GM19372 (cell line): ENCODE measurements around the gene KIAA1671.

ENCODE experiments used
- ATAC-seq: cut with Tn5 transposase; IDR thresholded peaks from one replicate; pipeline ENCODE4 v1.9.1; 2021; ENCODE audit warnings: mild to moderate bottlenecking, low read depth, moderate library complexity; ENCODE audit not compliant: unreplicated experiment

The KIAA1671 gene

DNA sequence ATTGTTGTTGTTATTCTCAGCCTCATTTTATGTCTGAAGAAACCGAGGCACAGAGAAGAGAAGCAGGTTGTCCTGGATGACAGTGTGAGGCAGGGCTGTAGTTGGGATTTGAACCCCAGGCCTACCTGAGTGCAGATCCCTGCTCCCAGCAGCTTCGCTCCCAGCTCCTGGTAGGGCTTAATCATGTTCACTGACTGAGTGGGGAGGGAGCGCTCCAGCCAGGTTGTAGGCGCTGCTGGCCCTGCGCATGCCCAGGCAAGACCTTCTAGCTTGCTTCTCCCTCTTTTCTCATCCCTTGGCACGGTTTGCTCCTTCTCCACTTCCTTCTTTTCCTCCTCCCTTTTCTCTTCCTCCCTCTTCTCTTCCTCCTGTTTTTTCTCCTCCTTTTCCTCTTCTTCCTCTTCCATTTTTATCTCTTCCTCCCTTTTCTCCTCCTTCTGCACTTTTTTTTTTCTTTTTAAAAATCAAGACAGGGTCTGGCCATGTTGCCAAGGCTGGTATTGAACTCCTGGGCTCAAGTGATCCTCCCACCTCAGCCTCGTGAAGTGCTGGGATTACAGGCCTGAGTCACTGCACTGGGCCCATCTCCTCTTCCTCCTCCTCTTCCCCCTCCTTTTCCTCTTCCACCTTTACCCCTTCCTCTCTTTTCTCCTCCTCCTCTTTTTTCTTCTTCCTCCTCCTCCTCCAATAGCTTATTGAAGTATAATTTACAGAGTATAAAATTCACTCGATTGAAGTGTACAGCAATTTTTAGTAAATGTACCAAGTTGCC is 109.3 kb downstream of the KIAA1671 start:
- no peak for ATAC-seq

DNA sequence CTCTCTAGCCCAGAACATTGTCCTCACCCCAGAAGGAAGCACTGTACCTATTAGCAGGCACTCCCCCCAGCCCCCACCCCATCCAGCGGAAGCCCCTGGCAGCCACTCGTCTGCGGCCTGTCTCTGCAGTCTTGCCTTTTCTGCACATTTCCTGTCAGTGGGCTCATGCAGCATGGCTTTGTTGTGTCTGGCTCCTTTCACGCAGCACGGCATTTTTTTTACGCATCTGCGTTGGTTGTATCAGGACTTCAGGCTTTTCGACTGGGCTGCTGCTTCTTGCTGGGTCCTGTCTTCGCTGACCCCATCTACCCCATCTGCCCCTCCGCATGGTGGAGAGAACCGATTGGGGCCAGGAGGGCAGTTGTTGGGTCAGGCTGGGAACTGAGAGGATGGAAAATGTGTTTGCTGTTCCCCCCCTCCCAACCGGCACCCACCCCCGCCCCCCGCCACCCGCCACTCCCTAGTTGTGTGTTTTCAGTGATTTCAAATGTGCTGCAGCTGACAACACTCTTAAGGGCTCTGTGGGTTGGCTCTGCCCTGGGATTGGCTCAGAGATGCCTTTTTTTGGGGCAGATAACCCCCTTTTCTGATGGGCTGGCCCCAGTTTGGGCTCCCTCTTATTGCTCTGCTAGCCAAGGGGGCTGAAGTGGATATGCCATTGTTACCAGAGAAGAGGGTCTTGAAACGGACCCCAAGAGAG is 110.0 kb downstream of the KIAA1671 start:
- no peak for ATAC-seq

DNA sequence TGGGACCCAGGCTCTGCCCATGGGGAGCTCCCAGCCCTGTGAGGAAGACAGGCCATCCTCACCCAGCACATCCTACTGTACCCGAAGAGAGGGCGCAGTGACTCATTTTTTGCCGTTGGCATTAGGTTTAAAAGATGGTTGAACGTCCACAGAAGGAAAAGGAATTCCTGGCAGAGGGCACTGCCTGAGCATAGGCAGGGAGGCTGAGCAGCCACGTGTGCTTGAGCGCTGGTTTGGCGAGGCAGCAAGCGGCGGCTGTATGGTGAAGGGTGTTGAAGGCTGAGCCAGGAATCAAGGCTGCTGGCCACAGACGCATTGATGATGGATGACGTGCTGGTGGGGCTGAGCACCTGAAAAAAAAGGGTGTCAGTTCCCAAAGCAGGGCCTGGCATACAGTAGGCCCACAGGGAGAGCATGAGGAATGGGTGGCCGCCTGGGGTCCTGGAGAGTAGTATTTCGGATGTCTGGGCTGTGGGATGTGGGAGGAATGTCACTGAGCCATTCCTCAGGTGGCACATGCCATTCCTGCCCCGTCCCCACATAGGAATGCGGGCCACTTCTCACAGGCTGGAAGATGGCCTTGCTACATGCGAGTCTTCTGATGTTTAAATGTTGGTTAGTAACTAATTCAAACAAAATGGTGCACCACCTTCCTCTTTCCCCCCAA is 112.5 kb downstream of the KIAA1671 start:
- no peak for ATAC-seq

DNA sequence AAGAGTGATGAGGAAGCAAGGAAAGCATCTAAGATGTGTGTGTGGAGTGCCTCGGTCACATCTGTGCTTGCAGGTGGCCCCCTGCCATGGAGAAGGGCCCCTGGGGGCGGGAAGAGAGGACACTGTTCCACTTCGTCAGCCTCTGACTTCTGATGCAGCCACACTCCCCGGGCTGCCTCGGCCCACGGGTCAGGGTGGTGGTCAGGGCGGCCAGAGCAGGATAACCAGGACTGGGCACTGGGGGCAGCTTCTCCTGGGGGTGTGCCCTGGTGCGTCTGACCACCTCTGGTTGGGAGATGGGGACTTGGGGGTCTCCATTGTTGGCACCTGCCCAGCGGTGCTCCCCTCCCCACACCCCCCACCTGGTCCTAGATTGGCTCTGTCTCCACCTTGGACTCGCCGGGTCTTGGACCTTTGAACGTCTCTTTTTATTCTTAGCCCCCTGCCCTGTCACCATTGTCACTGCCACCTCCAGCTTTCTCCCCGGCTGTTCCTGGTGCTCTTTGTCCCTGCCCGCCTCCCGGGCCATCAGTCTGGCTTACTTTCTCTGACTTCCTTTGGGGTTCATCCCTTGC is 114.4 kb downstream of the KIAA1671 start:
- ATAC-seq: no peak

DNA sequence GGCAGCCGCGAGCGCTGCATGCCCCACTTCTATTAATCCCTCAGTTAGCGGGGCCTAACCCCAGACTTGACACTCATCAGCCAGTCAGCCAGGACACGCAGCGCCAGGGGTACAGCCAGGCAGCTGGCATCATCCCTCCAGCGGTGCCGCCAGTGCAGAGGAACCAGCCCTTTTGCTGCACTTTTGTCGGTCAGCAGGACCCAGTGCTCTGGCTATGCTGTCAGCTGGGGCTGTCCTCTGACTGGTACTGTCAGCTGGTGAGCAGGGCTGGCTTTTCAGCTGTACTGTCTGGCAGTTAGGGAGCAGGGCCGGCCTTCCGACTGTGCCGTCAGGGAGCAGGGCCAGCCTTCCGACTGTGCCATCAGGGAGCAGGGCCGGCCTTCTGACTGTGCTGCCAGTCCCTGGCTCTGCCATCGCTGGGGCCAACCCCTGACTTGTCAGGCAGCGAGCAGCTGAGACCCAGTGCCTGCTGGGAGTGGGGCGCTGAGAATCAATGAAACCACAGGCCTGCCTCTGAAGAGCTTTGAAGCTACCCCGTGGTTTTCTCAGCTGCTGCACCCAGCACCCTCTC is 115.4 kb downstream of the KIAA1671 start:
- ATAC-seq: no peak

DNA sequence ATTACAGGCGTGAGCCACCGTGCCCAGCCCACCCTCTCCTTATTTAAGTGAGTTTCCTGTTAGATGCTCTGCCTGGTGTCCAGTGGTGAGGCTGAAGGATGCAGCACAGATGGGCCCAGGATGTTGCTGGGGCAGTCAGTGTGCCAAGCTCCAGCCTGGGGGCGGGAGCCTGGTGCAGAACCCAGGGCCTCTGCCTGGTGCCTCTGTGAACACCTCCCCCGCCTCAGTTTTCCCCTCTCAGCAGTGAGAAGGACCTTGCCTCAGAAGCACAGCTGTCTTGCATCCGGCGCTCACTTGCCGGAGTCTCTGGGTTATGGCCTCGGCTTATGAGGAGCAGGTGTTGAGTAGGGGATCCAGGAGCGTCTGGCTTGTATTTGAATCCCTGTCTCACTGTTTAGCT is 116.2 kb downstream of the KIAA1671 start:
- ATAC-seq: no peak

DNA sequence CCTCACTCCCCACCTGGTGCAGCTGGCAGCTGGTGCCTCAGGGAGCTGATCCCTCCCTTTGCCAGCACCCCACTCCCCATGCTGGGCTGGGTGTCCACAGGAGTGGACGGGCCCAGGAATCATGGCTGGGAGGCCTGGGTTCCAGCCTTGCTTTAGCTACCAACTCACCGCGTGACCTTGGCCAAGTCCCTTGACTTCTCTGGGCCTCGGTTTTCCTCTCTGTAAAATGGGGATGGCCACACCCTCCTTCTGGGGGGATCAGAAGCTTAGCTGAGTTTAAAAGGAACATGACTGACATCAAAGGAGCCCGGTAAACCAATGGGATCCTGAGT is 116.9 kb downstream of the KIAA1671 start:
- ATAC-seq: no peak

DNA sequence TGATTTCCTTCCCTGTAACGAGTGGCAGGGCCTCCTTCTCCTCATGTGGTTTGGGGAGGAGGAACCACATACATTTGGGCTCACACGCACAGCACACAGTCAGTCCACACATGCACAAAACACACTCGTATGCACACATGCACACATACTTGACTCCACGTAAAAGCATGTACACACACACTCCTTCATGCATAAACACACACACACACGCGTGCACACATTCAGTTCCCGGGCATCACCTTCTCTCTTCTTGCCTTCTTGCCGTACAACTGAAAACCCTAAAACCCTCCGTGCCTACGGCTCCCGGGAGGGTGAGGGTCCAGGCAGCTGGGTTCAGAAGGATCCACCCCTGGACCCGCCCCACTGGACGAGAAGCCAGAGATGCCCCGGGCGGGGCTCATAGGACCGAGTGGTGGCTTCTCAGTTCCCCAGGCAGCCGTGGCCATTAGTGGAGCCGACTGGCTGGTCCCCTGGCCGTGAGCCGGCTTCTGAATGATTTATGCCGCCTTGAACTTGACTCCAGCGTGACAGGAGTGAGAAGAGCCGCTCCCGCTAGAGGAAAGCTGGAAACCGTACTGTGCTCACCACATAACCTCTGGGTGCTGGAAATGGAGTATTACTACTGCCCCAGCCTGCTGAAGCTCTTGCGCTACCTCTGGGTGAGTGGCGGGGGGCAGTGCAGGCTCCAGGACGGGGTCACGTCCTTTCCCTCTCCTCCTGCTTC is 117.4 kb downstream of the KIAA1671 start:
- no peak for ATAC-seq

DNA sequence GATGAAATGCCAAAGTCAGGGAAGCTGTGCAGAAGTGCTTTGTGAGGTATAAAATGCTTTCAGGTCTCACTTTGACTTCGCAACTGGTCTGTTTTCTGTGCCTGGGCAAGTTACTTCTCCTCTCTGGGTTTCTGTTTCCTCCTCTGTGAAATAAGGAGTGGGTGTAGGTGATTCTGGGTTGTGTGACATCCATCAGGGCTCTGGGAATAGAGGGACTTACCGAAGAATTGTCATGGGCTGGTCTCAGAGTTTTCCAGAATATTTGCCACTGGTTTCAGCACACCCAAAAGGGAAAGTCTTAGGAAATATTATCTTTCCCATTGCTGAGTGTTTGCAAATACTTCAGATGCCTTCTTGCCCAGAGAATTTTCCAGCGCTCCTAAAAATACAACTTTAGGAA is 118.4 kb downstream of the KIAA1671 start:
- no peak for ATAC-seq

DNA sequence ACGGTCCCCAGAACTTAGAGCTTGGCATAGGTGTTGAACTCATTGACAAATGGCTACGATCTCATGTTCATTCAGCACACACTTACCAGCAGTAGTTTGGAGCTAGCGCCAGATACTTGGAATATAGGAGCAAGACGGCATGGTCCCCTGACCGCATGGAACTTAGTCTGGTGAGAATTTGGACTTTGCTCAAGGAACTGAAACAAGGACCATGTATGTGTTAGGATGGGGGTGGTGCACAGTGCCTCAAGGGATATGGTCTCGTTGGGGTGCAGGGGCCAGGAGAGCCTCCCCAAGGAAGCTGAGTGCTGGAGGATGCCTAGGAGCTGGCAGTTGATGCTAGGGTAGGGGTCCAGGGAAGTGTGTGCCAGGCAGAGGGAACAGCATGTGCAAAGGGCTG is 119.2 kb downstream of the KIAA1671 start:
- ATAC-seq: no peak

DNA sequence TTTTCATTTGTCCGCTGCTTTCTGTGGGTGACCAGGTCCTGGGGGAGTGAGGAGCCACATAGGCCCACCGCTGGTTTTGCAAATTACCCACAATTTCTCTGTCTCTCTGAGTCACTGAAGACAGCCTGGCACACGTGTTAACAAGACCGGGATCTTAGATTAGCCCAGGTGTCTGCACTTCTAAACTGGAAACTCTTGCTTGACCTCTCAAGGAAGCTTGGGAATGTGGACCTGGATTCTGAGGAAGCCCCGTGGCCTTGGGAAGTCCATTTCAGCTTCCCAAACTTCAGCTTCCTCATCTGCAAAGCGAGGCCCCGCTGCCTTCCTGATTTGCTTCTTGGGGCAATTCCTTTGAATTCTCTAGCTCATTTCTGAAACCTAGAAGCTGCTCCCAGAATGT is 119.9 kb downstream of the KIAA1671 start:
- ATAC-seq: no peak

DNA sequence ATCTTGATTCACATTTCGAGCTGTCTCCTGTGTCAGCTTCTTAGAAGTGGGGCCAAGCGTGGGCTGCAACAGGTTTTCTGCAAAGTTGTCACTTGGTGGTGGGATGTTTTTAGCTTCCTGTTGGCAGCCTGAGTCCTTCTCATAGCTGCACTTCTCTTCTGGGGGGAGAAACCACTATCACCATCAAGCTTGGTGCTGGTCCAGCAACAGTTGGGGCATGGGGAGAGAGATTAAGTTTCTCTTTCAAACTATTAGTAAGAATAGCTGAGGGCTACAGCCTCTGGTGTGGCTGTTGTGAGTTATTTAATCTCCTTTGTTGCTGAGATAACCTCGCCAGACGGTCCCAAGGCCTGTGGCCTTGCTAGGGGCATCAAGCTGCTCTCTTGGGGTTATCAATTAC is 123.8 kb downstream of the KIAA1671 start:
- no peak for ATAC-seq

DNA sequence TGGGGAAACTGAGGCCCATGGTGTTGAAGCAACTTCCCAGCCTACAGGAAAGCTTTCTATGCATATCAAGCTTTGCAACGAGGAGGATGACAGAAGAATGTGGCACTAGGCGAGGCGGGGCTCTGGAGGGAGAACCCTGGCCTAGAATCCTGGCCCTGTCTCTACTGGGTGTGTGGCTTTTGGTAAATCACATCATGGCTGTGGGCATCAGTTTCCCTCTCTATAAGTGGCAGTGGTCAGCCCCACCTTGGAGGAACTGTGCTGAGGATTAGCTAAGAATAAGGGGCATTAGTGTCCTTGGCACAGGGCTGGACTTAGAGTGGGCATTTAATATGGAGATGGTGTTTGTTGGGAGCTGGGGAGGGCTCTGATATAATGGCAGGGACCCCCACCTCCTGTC is 124.5 kb downstream of the KIAA1671 start:
- ATAC-seq: no peak

DNA sequence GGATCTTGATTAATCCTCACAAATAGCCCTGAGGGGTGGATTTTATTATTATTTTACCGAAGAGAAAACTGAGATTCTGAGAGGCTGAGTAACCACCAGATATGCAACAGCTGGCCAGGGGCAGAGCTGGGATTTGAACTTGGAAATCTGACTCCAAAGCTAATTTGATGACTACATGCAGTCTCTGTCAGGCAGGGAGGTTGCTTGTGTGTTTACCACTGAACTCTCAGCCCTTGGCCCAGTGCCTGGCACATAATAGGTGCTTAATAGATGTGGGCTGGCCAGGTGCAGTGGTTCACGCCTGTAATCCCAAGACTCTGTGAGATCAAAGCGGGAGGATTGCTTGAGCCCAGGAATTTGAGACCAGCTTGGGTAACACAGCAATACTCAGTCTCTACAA is 125.4 kb downstream of the KIAA1671 start:
- no peak for ATAC-seq

DNA sequence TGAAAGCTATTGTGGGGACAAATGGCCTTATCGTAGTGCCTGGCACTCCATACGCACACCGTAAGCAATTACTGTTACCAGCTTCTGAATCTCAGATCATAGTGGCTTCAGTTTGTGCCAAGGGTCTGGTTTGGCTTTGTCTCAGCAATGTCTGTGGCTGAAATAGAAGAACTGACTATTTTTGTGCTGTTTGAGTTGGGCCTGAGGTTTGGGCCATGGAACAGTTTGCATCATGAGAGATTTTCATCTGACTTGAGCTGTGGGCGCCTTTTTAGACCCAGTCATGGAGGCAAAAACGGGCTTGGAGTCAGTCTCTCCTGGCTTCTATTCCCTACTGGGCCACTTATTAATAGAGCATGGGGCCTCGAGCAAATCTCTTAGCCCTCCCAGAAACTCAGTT is 126.1 kb downstream of the KIAA1671 start:
- ATAC-seq: no peak

DNA sequence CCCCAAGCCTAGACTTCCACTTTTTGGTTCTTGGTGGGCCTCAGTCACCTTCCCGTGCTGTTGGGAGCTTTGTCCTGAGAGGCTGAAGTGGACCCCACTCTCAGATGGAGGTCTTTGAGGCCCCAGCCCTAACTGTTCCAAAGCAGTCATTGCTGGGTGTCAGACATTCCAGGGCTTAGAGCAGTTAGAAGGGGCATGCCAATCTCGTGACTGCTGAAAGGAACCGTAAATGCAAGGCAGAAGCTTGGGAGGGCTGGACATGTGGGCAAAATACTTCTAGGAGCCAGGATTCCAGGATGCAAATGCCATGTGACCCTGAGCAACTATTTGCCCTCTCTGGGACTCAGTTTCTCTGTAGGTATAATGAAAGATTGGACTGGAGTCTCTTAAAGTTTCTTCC is 128.3 kb downstream of the KIAA1671 start:
- ATAC-seq: no peak

DNA sequence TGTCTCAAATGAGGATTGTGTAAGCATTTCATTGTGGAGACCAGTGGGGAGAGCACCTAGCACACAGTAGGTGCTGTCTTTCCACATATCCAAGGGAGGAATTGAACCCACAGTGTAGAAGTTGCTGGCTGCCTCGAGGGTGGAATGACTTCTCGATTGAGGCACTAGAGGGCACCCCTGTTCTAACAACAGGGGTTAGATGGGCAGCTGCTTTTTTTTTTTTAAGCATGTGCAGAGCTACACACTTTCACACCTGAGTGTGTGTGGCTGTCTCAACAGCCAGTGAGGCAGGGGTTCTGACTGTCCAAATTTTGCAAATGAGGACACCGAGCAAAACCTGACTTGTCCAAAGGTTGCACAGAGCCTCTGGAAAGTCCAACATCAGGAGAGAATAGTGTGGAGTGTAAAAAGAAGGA is 128.9 kb downstream of the KIAA1671 start:
- no peak for ATAC-seq

DNA sequence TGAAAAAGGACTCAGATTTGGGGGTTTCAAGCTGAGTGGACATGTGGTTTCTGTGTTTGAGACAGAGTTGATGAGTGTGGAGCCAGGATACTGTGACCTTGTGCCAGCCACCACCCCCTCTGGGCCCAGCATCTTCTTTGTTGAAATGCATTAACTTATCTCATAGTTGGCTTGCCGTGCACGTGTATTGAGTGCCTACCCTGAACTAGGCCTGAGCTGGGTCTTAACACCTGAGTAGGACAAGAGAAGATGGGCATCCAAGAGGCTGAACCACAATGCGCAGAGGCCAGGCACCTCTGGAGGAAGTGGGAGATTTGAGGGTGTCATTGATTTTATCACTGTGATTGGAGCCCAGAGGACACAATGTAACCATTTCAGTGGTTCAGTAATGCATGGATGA is 129.6 kb downstream of the KIAA1671 start:
- ATAC-seq: no peak

DNA sequence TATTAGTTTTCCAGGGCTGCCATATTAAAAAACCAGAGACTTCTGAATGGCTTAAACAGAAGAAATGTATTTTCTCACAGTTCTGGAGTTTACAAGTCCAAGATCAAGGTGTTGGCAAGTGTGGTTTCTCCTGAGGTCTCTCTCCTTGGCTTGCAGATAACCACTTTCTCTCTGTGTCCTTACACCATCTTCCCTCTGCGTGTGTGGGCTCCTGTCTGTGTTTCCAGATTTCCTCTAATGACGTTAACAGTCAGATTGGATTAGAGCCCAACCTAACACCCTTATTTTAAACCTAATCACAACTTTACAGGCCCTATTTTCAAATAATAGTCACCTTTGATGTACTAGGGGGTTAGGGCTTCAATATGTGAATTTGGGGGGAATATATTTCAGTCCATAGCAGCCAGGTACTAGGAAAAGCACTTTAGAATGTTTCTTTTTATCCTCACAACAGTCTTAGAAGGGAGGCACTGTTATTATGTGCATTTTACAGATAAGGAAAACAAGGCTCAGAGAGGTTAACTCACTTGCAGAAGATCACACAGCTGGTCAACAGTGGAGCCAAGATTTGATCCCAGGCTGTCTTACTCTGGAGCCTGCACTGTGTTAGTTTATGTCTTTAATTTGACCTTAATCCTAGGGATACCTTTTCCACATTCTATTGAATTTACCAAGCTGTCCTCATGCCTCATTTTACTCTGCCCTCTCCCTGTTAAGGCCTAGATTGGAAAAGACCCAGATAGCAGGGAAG is 130.7 kb downstream of the KIAA1671 start:
- no peak for ATAC-seq

DNA sequence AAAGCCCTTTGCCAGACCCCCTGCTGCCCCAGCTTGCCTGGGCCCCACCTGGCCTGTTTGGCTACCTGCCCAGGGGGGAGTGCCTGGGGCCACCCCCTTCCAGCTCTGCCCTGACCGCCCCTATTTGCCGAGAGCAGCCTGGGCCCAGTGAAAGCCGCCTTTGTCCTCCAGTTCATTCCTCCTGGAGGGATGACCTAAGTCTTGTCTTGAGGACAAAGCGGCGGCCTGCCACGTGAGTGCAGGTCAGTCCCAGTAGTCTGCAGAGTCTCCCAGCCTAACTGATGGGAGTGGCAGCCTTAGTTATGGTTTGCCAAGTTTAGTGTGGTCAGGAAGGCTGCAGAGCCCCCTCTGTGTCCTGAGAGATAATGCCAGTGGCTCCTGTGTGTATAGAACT is 131.3 kb downstream of the KIAA1671 start:
- ATAC-seq: no peak
